Liver (tissue), 9 donors: ENCODE data around the gene TMEM163. TPM values are rescaled to one million over a fixed set of nuclear protein-coding genes. Genes with fewer than 3 reads are reported as not detected.
"Not testable (repeated sequence)": the region's sequence is repeated elsewhere in the genome, so short reads cannot be mapped to it uniquely, and the experiment has no call there.

Experiments used
- DNase-seq: peaks from one replicate; pipeline ENCODE4 v3.0.0-alpha.2; 2017; ENCODE audit warnings: low spot score
- H3K27ac ChIP-seq, 2 donors: one replicate each; pipeline ENCODE4 v1.7.0; 2013; ENCODE audit warnings: inconsistent platforms in 2 of 2, low read length in 2 of 2, control low read depth in 1 of 2, low read depth in 1 of 2, mild to moderate bottlenecking in 1 of 2
- H3K27me3 ChIP-seq, 4 donors: one replicate each; pipeline versions ENCODE4 v1.6.1 to v1.7.0; 2013; ENCODE audit warnings: low read length in 3 of 4, inconsistent platforms in 1 of 4, mild to moderate bottlenecking in 1 of 4, moderate library complexity in 1 of 4; ENCODE audit not compliant: control insufficient read depth in 4 of 4, insufficient read depth in 4 of 4
- H3K36me3 ChIP-seq, 4 donors: one replicate each; pipeline versions ENCODE4 v1.6.1 to v1.7.0; 2013; ENCODE audit warnings: low read length in 3 of 4, mild to moderate bottlenecking in 3 of 4, low read depth in 1 of 4, moderate library complexity in 1 of 4; ENCODE audit not compliant: control insufficient read depth in 4 of 4, insufficient read depth in 3 of 4
- H3K4me1 ChIP-seq, 4 donors: one replicate each; pipeline versions ENCODE4 v1.6.1 to v1.7.0; 2013; ENCODE audit warnings: low read length in 3 of 4, mild to moderate bottlenecking in 3 of 4, moderate library complexity in 1 of 4; ENCODE audit not compliant: control insufficient read depth in 4 of 4, insufficient read depth in 4 of 4
- H3K4me3 ChIP-seq, 3 donors: one replicate each; pipeline versions ENCODE4 v1.6.1 to v1.7.0; 2013; ENCODE audit warnings: low read length in 3 of 3, control low read depth in 1 of 3, low read depth in 1 of 3, mild to moderate bottlenecking in 1 of 3
- H3K9ac ChIP-seq, 2 donors: one replicate each; pipeline ENCODE4 v1.7.0; 2013; ENCODE audit warnings: low read length in 2 of 2, mild to moderate bottlenecking in 2 of 2, moderate library complexity in 2 of 2, control low read depth in 1 of 2, low read depth in 1 of 2
- H3K9me3 ChIP-seq, 4 donors: one replicate each; pipeline versions ENCODE4 v1.6.1 to v1.7.0; 2013; ENCODE audit warnings: low read length in 3 of 4; ENCODE audit not compliant: control insufficient read depth in 4 of 4
- EGR1 ChIP-seq, 2 donors: IDR thresholded peaks; 2 replicates each; pipeline ENCODE4 v1.6.1; 2016 to 2018; ENCODE audit warnings: antibody characterized with exemption in 2 of 2, low read depth in 2 of 2
- FOXA1 ChIP-seq: IDR thresholded peaks from 2 replicates; pipeline ENCODE4 v1.6.1; 2016; ENCODE audit warnings: antibody characterized with exemption
- FOXA2 ChIP-seq: IDR thresholded peaks from 2 replicates; pipeline ENCODE4 v1.6.1; 2016; ENCODE audit warnings: antibody characterized with exemption
- GABPA ChIP-seq, 2 donors: IDR thresholded peaks in 1 of 2; conservative IDR thresholded peaks in 1 of 2; 2 replicates each; pipeline ENCODE4 v1.6.1; 2016; ENCODE audit warnings: antibody characterized with exemption in 2 of 2, mild to moderate bottlenecking in 1 of 2, moderate library complexity in 1 of 2
- HNF4A ChIP-seq, 2 donors: conservative IDR thresholded peaks; 2 replicates each; pipeline ENCODE4 v1.6.1; 2016; ENCODE audit warnings: antibody characterized with exemption in 2 of 2, mild to moderate bottlenecking in 2 of 2
- HNF4G ChIP-seq: IDR thresholded peaks from 2 replicates; pipeline ENCODE4 v1.6.1; 2016; ENCODE audit warnings: antibody characterized with exemption
- JUND ChIP-seq, 2 donors: IDR thresholded peaks; 2 replicates each; pipeline ENCODE4 v1.6.1; 2016; ENCODE audit warnings: antibody characterized with exemption in 2 of 2
- NR2F2 ChIP-seq: IDR thresholded peaks from 2 replicates; pipeline ENCODE4 v1.6.1; 2016; ENCODE audit warnings: antibody characterized with exemption
- SP1 ChIP-seq: IDR thresholded peaks from 2 replicates; pipeline ENCODE4 v1.6.1; 2018; ENCODE audit warnings: antibody characterized with exemption, mild to moderate bottlenecking
- TAF1 ChIP-seq: conservative IDR thresholded peaks from 2 replicates; pipeline ENCODE4 v1.6.1; 2016; ENCODE audit warnings: antibody characterized with exemption, mild to moderate bottlenecking
- YY1 ChIP-seq: IDR thresholded peaks from 2 replicates; pipeline ENCODE4 v1.6.1; 2016; ENCODE audit warnings: antibody characterized with exemption, mild to moderate bottlenecking
- ZBTB33 ChIP-seq: IDR thresholded peaks from 2 replicates; pipeline ENCODE4 v1.6.1; 2016; ENCODE audit warnings: antibody characterized with exemption
- whole genome bisulfite sequencing: extraction: QIAGEN DNeasy Blood & Tissue Kit; methylation state at CpG from one replicate; pipeline ENCODE4 v1.1.7; 2013; 5-methylcytosine and 5-hydroxymethylcytosine counted together
- polyA plus RNA-seq, 2 donors: library from polyadenylated mRNA; stranded (reverse) in 1 of 2; unstranded in 1 of 2; fragments of 200-250 nt in 1 of 2; fragments of >200 nt in 1 of 2; fragmentation: Nextera tagmentation in 1 of 2; extraction: Ambion mirVana in 1 of 2; gene quantifications; one replicate each; pipeline versions ENCODE4 v1.2.1 to v1.2.3, GENCODE V29; 2013 to 2015
- total RNA-seq, 2 donors: library from RNA; depleted of rRNA; stranded (reverse); fragments of >200 nt; gene quantifications; one replicate each; pipeline ENCODE4 v1.2.3, GENCODE V29; 2014
- TF ChIP-seq, protein P1 (sequence below): IDR thresholded peaks from 2 replicates; pipeline ENCODE4 v1.6.1; 2016; ENCODE audit warnings: antibody characterized with exemption, mild to moderate bottlenecking
- TF ChIP-seq, protein P2 (sequence below): fragments of 150-350 bp; IDR thresholded peaks from 2 replicates; pipeline ENCODE4 v1.5.1; 2017; ENCODE audit warnings: improper control_type of control experiment, low read depth, low read length; ENCODE audit not compliant: missing input control
- TF ChIP-seq, protein P3 (sequence below): IDR thresholded peaks from 2 replicates; pipeline ENCODE4 v1.6.1; 2016; ENCODE audit warnings: antibody characterized with exemption
- donor health status: healthy.
- donor health status: healthy.
- donor health status: healthy.
- donor health status: healthy.
- donor health status: healthy.

TMEM163 gene
- total and polyA plus RNA-seq, 4 donors, result 0.08 to 0.48 (median 0.25) TPM

DNA sequence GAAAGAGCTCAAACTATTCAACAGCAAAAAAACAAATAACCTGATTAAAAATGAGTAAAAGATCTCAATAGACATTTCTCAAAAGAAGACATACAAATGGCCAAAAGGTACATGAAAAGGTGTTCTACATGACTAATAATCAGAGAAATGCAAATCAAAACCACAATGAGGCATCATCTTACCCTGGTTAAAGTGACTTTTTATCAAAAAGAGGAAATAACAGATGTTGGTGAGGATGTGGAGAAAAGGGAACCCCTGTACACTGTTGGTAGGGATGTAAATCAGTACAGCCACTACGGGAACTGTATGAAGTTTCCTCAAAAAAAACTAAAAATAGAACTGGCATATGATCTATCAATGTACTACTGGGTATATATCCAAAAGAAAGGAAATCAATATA, 39.8 kb upstream of the TMEM163 start:
- WGBS, result 73% methylated on average over 1 of the region's 1 CpG
- no peaks in the 10 kb centered on the region for H3K36me3 ChIP-seq
- H3K9ac ChIP-seq, result no peak overlapping the region
- TF ChIP-seq, protein P1, sequence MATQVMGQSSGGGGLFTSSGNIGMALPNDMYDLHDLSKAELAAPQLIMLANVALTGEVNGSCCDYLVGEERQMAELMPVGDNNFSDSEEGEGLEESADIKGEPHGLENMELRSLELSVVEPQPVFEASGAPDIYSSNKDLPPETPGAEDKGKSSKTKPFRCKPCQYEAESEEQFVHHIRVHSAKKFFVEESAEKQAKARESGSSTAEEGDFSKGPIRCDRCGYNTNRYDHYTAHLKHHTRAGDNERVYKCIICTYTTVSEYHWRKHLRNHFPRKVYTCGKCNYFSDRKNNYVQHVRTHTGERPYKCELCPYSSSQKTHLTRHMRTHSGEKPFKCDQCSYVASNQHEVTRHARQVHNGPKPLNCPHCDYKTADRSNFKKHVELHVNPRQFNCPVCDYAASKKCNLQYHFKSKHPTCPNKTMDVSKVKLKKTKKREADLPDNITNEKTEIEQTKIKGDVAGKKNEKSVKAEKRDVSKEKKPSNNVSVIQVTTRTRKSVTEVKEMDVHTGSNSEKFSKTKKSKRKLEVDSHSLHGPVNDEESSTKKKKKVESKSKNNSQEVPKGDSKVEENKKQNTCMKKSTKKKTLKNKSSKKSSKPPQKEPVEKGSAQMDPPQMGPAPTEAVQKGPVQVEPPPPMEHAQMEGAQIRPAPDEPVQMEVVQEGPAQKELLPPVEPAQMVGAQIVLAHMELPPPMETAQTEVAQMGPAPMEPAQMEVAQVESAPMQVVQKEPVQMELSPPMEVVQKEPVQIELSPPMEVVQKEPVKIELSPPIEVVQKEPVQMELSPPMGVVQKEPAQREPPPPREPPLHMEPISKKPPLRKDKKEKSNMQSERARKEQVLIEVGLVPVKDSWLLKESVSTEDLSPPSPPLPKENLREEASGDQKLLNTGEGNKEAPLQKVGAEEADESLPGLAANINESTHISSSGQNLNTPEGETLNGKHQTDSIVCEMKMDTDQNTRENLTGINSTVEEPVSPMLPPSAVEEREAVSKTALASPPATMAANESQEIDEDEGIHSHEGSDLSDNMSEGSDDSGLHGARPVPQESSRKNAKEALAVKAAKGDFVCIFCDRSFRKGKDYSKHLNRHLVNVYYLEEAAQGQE, result no peak
- no peak for TF ChIP-seq HNF4A (conservative IDR thresholded peaks at IDR 0.05)
- no peak for TF ChIP-seq HNF4G
- TF ChIP-seq JUND (IDR thresholded peaks at IDR 0.05), result no peak
- no peak for TF ChIP-seq YY1
- TF ChIP-seq NR2F2, result no peak
- TF ChIP-seq GABPA (IDR thresholded peaks at IDR 0.05 in 1 of 2, conservative IDR thresholded peaks at IDR 0.05 in 1 of 2), result no peak
- TF ChIP-seq EGR1 (IDR thresholded peaks at IDR 0.05; ENCODE audit: low read depth in 2 of 2), result no peak
- TF ChIP-seq, protein P2, sequence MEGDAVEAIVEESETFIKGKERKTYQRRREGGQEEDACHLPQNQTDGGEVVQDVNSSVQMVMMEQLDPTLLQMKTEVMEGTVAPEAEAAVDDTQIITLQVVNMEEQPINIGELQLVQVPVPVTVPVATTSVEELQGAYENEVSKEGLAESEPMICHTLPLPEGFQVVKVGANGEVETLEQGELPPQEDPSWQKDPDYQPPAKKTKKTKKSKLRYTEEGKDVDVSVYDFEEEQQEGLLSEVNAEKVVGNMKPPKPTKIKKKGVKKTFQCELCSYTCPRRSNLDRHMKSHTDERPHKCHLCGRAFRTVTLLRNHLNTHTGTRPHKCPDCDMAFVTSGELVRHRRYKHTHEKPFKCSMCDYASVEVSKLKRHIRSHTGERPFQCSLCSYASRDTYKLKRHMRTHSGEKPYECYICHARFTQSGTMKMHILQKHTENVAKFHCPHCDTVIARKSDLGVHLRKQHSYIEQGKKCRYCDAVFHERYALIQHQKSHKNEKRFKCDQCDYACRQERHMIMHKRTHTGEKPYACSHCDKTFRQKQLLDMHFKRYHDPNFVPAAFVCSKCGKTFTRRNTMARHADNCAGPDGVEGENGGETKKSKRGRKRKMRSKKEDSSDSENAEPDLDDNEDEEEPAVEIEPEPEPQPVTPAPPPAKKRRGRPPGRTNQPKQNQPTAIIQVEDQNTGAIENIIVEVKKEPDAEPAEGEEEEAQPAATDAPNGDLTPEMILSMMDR, result no peak
- TF ChIP-seq SP1, result no peak
- TF ChIP-seq TAF1, result no peak
- no peak for TF ChIP-seq FOXA1
- peaks cover 0 to 1% (median 0%) of the 10 kb centered on the region in 4 donors for H3K4me1 ChIP-seq
- H3K27ac ChIP-seq, result no peak overlapping the region
- no peaks in the 10 kb centered on the region for H3K27me3 ChIP-seq
- DNase-seq, result no peak
- H3K9me3 ChIP-seq, result no peaks in the 10 kb centered on the region
- no peak overlapping the region for H3K4me3 ChIP-seq

DNA sequence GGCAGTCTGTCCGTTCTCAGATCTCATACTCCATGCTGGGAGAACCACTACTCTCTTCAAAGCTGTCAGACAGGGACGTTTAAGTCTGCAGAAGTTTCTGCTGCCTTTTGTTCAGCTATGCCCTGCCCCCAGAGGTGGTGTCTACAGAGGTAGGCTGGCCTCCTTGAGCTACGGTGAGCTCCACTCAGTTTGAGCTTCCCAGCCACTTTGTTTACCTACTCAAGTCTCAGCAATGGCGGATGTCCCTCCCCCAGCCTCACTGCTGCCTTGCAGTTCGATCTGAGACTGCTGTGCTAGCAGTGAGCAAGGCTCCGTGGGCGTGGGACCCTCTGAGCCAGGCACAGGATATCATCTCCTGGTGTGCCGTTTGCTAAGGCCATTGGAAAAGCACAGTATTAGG, 33.2 kb upstream of the TMEM163 start:
- not testable (repeated sequence) for H3K9me3 ChIP-seq, H3K36me3 ChIP-seq, H3K27ac ChIP-seq, H3K27me3 ChIP-seq, H3K4me1 ChIP-seq, H3K9ac ChIP-seq, DNase-seq, H3K4me3 ChIP-seq
- WGBS, result 37% methylated on average over 8 of the region's 8 CpGs

GRCh38 chr2:134745546-134745945, 26.7 kb upstream of the TMEM163 start:
- 84% methylated on average over 4 of the region's 4 CpGs for WGBS
- Histone ChIP-seq H3K4me1 (no peaks in the 10 kb centered on the region), H3K9ac (no peak overlapping the region), H3K9me3 (no peaks in the 10 kb centered on the region), H3K36me3 (no peaks in the 10 kb centered on the region), H3K27ac (no peak overlapping the region), H3K4me3 (no peak overlapping the region), H3K27me3 (no peaks in the 10 kb centered on the region)
- TF ChIP-seq, protein P2, result no peak
- TF ChIP-seq ZBTB33, result no peak
- no peak for TF ChIP-seq NR2F2
- TF ChIP-seq FOXA2, result no peak
- TF ChIP-seq HNF4A (conservative IDR thresholded peaks at IDR 0.05), result no peak
- no peak for TF ChIP-seq TAF1
- TF ChIP-seq, protein P3, sequence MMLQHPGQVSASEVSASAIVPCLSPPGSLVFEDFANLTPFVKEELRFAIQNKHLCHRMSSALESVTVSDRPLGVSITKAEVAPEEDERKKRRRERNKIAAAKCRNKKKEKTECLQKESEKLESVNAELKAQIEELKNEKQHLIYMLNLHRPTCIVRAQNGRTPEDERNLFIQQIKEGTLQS, result no peak
- no peak for DNase-seq
